HG02642 (cell line): ENCODE data around the gene ARHGAP22.
"Not testable (repeated sequence)": the region's sequence is repeated elsewhere in the genome, so short reads cannot be mapped to it uniquely, and the experiment has no call there.

ENCODE experiments used
- ATAC-seq: cut with Tn5 transposase; IDR thresholded peaks from one replicate; pipeline ENCODE4 v1.9.1; 2021; ENCODE audit warnings: mild to moderate bottlenecking; ENCODE audit not compliant: unreplicated experiment, poor library complexity

Gene ARHGAP22, protein sequence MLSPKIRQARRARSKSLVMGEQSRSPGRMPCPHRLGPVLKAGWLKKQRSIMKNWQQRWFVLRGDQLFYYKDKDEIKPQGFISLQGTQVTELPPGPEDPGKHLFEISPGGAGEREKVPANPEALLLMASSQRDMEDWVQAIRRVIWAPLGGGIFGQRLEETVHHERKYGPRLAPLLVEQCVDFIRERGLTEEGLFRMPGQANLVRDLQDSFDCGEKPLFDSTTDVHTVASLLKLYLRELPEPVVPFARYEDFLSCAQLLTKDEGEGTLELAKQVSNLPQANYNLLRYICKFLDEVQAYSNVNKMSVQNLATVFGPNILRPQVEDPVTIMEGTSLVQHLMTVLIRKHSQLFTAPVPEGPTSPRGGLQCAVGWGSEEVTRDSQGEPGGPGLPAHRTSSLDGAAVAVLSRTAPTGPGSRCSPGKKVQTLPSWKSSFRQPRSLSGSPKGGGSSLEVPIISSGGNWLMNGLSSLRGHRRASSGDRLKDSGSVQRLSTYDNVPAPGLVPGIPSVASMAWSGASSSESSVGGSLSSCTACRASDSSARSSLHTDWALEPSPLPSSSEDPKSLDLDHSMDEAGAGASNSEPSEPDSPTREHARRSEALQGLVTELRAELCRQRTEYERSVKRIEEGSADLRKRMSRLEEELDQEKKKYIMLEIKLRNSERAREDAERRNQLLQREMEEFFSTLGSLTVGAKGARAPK

DNA sequence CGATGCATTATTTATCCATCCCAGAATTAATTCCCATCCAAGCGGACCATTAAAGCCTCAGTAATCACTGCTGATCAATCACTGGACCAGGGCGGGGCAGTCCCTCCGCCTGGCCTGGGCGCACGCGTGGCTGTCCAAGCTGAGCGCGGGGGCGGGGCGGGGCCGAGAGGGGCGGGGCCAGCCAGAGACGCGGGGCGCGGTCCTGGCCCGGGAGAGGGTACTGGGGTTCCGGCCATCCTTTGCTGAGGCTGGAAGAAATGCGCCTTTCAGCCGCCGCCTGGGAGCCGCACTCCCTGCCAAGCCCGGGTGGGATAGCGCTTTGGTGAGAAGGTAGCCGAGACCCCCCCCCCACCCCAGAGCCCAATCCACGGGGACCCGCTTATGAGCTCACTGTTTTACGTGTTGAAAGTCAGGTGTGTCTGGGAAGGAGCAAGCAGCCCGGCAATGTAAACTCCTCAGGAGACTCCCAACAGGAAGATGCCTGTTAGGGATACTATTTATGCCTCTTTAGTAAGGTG lies at the start of gene ARHGAP22:
ARHGAP22 (minus strand) TSS at position 83 of the 518 bp plus-strand sequence. CDS start 277 bp downstream, outside the sequence.
- peak; percentile 47 for ATAC-seq

DNA sequence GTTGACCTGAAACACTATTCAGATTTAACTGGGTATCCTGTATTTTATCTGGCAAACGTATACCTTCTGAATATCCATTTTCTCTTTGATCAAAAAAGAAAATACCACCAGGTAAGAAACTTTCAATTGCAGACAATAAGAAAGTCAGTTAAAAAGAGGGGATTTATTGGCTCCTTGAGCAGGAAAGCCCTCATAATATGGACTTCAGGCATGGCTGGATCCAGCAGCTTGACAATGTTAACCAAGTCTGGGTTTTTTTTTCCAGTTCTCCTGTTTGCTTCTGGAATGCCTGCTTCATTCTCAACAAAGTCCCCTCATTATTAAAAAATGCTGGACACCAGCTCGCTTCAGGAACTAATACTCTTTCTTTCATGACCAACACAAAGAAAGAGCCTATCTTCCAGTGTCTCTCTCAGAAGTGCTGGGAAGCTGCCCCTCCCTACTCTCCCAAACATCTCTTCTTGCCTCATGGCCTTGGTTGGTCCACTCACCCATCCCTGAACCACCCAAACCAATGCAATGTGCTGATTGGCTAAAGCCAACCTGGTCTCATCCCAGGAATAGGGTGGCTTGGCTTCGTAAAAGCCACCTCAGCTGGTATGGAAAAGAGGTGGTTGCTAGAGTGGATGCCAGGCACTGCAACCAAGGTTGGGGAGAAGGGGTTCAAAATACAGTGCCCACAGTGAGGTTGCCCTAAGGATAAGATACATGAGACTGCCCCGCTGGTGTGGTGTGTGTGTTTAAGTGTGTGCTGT lies 49.2 kb upstream of the ARHGAP22 start:
- no peak for ATAC-seq

DNA sequence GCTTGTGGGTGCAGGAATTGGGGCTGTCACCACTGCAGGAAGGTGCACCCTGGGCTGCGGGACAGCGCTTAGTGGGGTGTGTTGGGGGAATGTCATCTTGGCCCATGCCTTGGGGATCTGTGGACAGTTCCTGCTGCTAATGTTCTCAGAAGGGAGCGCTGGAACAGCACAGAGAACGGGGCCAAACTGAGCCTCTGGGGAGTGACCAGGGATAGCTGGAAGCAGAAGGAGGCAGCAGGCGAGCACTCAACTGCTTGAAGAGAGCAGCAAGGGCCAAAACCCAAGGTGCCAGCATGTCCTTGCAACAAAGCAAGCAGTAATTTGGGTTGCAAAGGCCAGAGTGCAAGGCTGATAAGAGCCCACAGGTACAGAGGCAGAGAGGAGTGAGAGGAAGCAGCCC lies 48.5 kb upstream of the ARHGAP22 start:
- ATAC-seq, result no peak

DNA sequence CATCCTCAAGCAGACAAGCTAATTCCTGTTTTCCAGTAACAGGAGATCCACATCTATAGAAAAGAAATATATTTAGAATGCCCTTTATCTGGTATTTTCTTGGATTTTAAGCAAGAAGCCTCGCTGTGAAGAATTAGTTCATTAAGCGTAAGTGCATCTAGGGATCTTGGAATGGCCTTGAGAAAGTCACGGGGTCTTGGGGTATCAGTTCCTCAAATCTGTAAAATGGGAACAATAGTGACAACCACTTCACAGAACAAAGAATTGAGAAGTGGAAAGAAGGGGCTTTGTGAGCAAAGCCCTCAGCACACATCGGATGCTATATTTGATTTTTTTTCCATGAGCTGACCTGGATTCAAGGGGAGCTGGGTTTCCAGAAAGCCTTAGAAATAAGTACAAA lies 47.5 kb upstream of the ARHGAP22 start:
- ATAC-seq, result no peak

DNA sequence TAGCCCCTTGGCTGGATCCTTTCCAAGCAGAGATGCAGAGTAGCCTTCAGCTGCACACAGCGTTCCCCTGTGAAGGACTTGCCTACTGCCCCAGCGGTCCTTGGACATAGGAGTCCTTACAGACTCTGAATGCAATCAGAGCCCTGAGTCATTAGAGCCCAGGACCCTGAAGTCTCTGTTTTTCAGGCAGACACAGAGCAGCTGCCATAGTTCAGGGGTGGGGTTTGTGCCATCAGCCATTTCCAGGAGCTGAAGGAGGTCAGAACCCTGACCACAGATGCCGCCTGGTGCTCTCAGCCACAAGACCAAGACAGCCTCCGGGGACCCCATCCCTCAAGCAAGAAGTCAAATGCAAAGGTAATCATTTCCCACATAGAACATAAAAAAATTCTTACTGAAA lies 47.0 kb upstream of the ARHGAP22 start:
- ATAC-seq, result no peak

DNA sequence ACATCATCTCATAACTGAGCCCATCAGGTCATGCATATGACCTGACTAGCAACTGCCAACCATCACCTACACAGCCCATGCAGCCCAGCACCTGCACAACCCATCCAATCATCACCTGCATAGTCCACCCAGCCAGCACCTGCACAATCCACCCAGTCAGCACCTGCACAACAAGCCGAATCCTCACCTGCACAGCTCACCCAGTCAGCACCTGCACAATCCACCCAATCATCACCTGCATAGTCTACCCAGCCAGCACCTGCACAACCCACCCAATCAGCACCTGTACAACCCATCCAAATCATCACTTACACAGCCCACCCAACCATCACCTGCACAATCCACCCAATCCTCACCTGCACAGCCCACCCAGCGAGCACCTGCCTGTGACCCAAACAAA lies 46.4 kb upstream of the ARHGAP22 start:
- no peak for ATAC-seq

DNA sequence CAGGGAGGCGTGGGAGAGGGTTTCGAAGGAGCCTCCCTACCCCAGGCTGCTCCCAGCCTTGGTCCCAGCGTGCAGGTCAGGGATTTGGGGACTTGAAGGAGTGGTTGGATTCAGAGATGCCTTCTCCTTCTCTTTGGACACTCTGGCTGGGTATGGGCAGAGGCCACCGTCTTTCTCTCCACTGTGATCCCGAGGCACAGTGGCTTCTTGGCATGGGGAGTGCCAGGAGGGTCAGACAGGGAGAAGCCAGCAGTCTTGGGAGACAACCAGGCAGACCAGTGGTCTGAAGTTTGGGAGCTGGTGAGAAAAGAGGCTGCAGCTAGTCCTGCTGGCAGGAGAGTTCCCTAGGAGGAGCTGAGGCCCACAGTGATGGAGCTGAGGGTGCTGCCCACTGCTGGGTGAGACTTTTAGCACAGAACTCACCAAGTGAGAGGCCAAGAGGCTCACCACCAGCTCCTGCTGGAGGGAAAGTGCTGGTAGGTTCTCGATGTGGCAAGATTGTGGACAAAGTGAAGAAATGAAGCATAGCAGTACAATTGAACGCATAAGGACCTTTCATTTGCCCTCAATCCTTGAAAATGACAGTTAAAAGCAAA lies 44.6 kb upstream of the ARHGAP22 start:
- no peak for ATAC-seq

DNA sequence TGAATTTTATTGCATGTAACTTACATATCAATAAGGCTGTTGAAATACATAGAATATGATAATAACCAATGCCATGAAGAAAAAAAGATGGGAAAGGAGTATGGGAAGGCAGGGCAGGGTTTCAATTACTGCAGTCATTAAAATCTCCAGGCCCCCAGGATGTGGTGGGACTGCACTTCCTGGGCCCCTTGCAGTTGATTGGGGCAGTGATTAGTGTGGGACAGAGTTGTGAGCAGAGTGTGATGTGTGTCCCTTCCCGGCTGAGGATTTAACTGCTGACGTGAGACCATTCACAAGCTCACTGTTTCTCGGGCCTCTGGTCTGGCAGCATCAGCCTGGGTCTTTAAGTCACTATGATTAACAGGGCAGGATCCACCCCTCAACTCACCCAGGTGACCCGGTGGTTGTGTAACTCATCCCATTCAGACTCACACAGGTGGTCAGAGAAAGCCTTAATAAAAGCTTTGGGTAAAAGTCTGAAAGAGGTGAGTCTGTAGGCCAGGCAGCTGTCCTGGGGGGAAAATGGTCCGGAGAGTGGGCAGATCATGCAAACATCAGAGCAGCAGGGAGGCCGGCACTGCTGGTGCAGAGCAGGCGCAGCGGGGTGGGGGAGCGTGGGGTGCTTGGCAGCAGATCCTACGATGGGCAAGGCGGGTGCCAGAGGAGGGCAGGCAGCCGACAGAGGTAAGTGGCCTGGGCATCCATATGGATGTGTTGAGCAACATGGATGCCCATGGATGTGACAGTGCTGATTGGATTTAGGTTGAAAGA lies 43.5 kb upstream of the ARHGAP22 start:
- ATAC-seq, result no peak

DNA sequence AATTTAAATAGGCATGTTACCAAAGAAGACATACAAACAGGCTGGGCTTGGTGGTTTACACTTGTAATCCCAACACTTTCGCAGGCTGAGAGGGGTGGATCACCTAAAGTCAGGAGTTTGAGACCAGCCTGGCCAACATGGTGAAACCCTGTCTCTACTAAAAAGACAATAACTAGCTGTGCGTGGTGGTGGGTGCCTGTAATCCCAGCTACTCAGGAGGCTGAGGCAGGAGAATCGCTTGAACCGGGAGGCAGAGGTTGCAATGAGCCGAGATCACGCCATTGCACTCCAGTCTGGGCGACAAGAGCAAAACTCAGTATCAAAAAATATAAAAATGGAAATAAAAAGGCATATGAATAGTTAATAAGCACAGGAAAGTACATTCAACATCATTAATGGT lies 42.2 kb upstream of the ARHGAP22 start:
- not testable (repeated sequence) for ATAC-seq

DNA sequence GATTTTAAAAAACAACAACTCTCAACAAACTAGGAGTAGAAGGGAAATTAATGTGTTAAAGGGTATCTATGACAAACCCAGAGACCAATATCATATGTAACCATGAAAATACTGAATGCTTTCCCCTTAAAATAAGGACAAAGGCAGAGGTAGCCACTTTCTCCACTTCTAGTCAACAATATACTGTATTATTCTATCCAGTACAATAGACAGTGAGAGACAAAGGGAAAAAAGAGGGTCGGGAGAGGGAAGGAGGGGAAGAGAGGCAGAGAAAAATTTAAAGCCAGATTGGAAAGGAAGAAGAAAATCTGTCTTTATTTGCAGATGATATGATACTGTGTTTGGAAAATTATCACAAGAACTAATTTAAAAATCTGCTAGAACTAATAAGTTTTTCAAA lies 40.7 kb upstream of the ARHGAP22 start:
- no peak for ATAC-seq

DNA sequence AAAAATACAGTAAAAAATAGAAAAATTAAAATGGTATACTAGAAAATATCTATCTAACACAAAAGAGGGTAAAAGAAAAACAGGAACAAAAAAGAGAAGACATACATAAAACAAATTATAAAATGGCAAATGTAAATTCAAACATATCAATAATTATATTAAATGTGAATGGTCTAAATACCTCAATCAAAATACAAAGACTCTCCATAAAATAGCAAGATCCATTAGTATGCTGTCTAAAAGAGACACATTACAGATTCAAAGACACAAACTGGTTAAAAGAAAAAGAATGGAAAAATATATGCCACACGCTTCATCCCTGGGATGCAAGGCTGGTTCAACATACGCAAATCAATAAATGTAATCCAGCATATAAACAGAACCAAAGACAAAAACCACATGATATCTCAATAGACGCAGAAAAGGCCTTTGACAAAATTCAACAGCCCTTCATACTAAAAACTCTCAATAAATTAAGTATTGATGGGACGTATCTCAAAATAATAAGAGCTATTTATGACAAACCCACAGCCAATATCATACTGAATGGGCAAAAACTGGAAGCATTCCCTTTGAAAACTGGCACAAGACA lies 36.3 kb upstream of the ARHGAP22 start:
- ATAC-seq, result not testable (repeated sequence)

DNA sequence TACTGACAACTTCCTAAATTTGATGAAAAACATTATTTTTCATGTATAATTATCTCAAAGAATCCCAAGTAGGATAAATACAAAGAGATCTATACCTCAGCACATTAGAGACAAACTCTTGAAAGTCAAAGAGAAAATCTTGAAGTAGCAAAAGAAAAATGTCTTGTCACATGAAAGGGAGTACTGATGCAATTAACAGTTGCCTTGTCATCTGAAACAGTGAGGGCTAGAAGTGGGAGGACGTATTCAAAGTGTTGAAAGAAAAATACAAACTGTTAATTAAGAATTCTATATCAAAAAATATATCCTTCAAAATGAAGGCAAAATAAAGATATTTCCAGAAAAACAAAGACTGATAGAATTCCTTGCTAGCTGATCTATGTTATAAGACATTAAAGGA lies 35.5 kb upstream of the ARHGAP22 start:
- no peak for ATAC-seq

DNA sequence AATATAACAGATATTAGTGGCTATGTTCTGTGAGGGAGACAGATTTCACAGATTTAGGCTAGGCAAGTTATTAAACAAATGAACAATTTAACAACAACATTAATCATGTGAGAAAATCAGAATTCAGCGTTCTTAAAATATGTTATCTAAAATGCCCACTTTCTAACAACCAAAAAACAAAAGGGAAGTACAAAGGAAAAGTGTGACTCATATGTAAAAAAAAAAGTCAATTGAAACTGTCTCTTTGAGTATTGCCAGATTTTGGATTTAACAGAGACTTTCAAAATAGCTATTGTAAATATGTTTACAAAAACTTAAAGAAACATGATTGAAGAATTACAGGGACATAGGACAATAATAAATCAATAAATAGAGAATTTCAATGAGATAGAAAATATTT lies 34.8 kb upstream of the ARHGAP22 start:
- ATAC-seq, result no peak

DNA sequence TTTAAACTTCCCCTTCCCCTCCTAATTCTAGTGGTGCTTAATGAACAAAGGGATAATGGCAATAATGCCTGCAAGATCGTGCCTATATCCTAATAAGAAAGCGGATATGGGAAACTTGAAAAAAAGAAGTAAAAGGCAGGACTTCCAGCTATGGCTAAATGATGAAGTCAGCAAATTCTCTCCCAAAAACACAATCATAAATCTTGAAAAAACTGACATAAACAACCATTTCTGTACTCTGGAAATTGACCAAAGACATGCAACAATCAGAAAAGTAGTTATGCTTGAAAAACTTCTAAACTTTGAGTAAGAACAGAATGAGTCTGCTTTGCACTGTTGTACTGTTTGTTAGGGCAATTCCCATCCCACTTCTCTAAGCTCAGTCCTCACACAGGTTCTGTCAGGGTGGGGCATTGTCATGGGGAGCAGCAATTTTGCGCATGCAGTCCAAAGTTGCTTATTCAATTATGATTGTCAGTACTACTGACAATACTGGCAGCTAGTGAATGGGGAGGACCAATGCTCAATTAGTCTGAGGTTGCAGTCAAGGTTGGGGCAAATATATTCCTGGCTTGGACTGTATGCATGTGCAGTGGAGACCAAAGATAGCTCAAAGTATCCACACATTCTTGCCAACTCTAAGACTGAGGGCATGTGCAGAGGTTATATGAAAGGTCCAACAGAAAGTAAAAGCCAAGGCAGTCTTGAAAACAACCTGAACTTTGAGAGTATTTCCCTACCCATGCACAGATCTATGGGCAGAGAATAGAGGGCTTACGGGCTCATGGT lies 34.1 kb upstream of the ARHGAP22 start:
- ATAC-seq, result no peak

DNA sequence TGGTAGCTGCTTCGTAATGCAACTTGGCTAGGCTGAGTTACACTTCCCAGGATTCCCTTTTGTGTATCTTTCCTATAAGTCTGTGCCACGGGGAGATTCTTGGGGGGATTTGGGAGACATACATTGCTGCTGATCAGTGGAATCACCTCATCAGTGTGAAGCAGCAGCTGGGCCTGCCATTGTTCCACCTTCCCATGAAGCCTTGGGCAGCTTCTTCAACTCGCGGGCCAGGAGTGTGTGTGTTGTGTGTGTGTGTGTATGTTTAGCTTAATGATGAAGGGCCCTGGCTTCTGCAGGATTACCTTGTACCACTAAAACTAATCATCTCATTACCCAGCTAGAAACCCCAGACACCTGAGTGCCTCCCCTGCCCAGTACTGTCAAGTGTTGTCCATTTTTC lies 33.3 kb upstream of the ARHGAP22 start:
- ATAC-seq, result no peak

DNA sequence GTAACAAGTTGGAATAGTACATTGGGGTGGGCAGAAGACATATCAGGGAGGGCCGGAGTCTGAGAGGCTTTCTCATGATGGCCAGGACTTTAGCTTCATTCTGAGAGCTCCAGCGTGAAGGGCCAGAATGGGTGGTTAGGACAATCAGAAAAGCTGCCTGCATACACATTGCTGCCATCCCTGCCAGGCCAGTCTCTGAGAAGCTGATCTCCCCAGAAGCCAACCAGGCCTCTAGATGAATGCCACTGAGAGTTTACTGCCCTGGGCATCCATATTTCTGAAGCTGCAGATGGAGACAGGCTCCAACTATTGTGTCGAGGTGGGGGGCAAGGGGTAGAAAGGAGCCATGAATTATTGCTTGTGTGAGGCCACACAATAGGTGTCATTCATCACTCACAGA lies 32.0 kb upstream of the ARHGAP22 start:
- no peak for ATAC-seq

DNA sequence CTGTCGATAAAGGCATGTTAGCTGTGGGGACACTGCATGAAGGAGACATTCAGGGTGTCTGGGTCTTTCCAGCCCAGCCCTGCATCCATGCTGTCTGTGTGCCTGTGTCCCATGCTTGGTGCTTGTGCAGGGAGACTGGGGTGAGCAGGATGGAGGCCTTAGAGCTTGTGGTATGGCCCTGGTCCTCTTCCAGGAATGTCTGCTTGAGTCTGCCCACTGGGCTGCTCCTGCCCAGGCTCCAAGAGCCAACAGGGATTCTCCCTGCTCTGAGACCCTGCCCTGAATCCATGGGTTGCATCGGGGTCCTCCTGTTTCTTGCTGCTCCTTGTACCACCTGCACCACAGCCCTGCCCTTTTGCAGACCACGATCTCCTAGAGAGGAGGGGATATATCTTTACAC lies 31.4 kb upstream of the ARHGAP22 start:
- ATAC-seq, result no peak

DNA sequence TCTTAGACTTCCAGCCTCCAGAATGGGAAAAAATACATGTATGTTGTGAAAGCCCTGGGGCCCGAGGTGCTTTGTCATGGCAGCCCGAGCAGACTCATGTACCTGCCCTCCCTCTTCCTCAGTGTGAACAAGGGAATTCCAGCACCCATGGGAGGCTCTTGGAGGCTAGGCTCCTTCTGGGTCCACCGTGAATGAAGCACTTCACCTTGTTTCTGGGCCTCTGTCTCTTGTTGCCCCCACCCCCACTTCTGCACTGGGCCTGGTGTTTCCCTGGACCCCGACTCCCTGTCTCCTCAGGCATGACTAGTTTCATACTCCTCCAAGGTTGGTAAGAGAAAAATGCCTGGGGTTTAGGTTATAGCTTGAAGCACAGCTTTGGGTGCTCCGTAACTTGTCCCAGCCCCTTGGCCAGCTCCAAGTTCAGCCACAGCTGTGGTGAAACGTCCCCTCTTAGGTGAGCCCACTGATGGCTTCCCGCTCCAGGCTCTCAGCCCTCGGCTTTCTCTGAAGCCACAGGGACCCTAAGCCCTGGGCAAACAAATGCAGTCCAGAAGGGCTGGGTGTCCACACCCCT lies 30.2 kb upstream of the ARHGAP22 start:
- ATAC-seq, result no peak
